Panc1 (cell line): ENCODE data around the gene TMEM182. TPM values are rescaled to one million over a fixed set of nuclear protein-coding genes. Genes with fewer than 3 reads are reported as not detected.

Source experiments
- ATAC-seq: fragments of 200-7000 bp; cut with Tn5 transposase; 2 replicates; pipeline ENCODE4 v1.9.1; 2020; ENCODE audit warnings: mild to moderate bottlenecking, moderate library complexity
- BruUV-seq: library from RNA; stranded (reverse); fragments of 400-500 nt; replicated peaks from 2 replicates; lab custom pipeline; 2021; lab: Mats Ljungman, UMichigan
- CTCF ChIA-PET: fragments of 300-600 bp; sonication (Branson Sonifier 250); formaldehyde crosslinking; loops from one replicate; lab custom pipeline; 2022; ENCODE audit warnings: antibody characterized with exemption; lab: Charles Lee
- POLR2A ChIA-PET: fragments of 300-600 bp; sonication (Branson Sonifier 250); formaldehyde crosslinking; loops from one replicate; lab custom pipeline; 2022; ENCODE audit warnings: antibody characterized with exemption; lab: Charles Lee
- DNase-seq: peaks from one replicate; pipeline ENCODE4 v3.0.0-alpha.2; 2010; ENCODE audit warnings: low read depth, low spot score
- H3K27ac ChIP-seq: 2 replicates; pipeline ENCODE4 v1.5.1; 2011; ENCODE audit warnings: mild to moderate bottlenecking, low read length, inconsistent platforms
- H3K27me3 ChIP-seq: fragments of 200-500 bp; sonication (Bioruptor generic); 2 replicates; pipeline ENCODE4 v1.6.0; 2014; ENCODE audit warnings: low read length, inconsistent platforms; ENCODE audit not compliant: control insufficient read depth, insufficient read depth
- H3K36me3 ChIP-seq: fragments of 200-500 bp; sonication (Bioruptor generic); 2 replicates; pipeline ENCODE4 v1.5.1; 2014; ENCODE audit warnings: inconsistent platforms, mild to moderate bottlenecking, low read length, moderate library complexity; ENCODE audit not compliant: control insufficient read depth, insufficient read depth
- H3K4me1 ChIP-seq: 2 replicates; pipeline ENCODE4 v1.5.1; 2011; ENCODE audit warnings: inconsistent platforms, mild to moderate bottlenecking, low read length, moderate library complexity; ENCODE audit not compliant: control insufficient read depth, insufficient read depth
- H3K4me3 ChIP-seq, 2 experiments: 2 replicates each; pipeline ENCODE4 v1.5.1; 2011 to 2012; ENCODE audit warnings: low read depth in 2 of 2, low read length in 2 of 2, mild to moderate bottlenecking in 2 of 2, inconsistent platforms in 1 of 2, moderate library complexity in 1 of 2
- H3K9me3 ChIP-seq: fragments of 200-500 bp; sonication (Bioruptor generic); 2 replicates; pipeline ENCODE4 v1.5.1; 2014; ENCODE audit warnings: low read depth, mild to moderate bottlenecking, inconsistent platforms, low read length, moderate library complexity; ENCODE audit not compliant: control insufficient read depth, insufficient read depth
- POLR2AphosphoS5 ChIP-seq: IDR thresholded peaks from 2 replicates; pipeline ENCODE4 v1.6.1; 2012; ENCODE audit warnings: mild to moderate bottlenecking, low read depth, low read length, moderate library complexity
- SIN3A ChIP-seq: IDR thresholded peaks from 2 replicates; pipeline ENCODE4 v1.6.1; 2012; ENCODE audit warnings: low read depth, mild to moderate bottlenecking, low read length, moderate library complexity, borderline replicate concordance; ENCODE audit not compliant: insufficient read depth
- TCF7L2 ChIP-seq: IDR thresholded peaks from 2 replicates; pipeline ENCODE4 v1.6.1; 2011; ENCODE audit warnings: mild to moderate bottlenecking, low read depth, low read length, inconsistent platforms
- in situ Hi-C: cut with HindIII; loops from 2 replicates; pipeline ENCODE4 v1.10.0; 2016; ENCODE audit warnings: low sequenced_read_pairs, low pct_unique_long_range_greater_than_20kb
- intact Hi-C: fragments of 100-400 bp; cut with micrococcal nuclease; formaldehyde crosslinking; loops from one replicate; pipeline ENCODE4 v1.10.0; 2022; ENCODE audit not compliant: unreplicated experiment
- total RNA-seq: library from RNA; stranded (reverse); gene quantifications from one replicate; pipeline ENCODE4 v1.2.1, GENCODE V29; 2021; ENCODE audit not compliant: unreplicated experiment
- TF ChIP-seq, protein P1 (sequence below): fragments of 450-650 bp; IDR thresholded peaks from 2 replicates; pipeline ENCODE4 v1.5.1; 2017; ENCODE audit warnings: mild to moderate bottlenecking
- TF ChIP-seq, protein P2 (sequence below), 2 experiments: IDR thresholded peaks; 2 replicates each; pipeline ENCODE4 v1.6.1; 2011 to 2012; ENCODE audit warnings: low read depth in 2 of 2, control low read depth in 1 of 2, low read length in 1 of 2, mild to moderate bottlenecking in 1 of 2, moderate library complexity in 1 of 2; ENCODE audit not compliant: insufficient read depth in 1 of 2

The TMEM182 gene
- total RNA-seq, 1 experiment from 2014 or later, result 6.2 TPM

DNA sequence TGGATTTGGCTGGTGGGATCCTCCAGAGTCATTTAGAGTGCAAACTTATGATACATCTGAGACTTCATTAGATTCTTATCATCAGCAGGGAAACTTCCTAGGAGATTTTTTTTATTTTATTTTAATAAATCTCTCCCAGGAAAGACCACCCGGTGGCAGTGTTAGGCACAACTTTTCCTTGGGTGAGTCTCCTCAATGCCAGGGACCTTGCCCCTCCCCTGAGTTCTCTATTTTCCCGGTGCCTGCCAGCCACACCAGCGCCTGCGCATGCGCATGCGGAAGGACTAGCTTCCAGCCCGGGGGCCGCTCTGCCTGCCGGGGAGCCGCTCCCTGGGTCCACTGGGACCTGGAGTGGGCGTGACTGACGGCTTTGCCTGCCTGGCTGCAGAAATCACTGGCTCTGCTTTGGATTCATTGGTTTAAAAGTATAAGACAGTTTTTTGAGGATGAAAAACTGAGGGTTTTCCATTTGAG lies 86.6 kb downstream of the TMEM182 start:
- intact Hi-C loops (loop anchor here (10.0 kb wide), 1 partner anchor 286 kb away; no protein-coding TSS in a partner anchor), in situ Hi-C loops (no loop called here)
- ChIA-PET CTCF (interaction anchor here (0.6 kb wide), 1 partner anchor 79 kb away, joined by 3 read pairs; no protein-coding TSS in a partner anchor), POLR2A (no interaction called here)
- DNase-seq, result no peak
- Histone ChIP-seq H3K9me3 (no peaks in the 10 kb centered on the region), H3K27ac (no peak overlapping the region), H3K4me3 (no peak overlapping the region), H3K4me1 (no peaks in the 10 kb centered on the region), H3K36me3 (no peaks in the 10 kb centered on the region), H3K27me3 (no peaks in the 10 kb centered on the region)
- no TSS peak for BruUV-seq
- TF ChIP-seq POLR2AphosphoS5 (no peak), TCF7L2 (no peak), SIN3A (no peak)
- TF ChIP-seq, protein P1, sequence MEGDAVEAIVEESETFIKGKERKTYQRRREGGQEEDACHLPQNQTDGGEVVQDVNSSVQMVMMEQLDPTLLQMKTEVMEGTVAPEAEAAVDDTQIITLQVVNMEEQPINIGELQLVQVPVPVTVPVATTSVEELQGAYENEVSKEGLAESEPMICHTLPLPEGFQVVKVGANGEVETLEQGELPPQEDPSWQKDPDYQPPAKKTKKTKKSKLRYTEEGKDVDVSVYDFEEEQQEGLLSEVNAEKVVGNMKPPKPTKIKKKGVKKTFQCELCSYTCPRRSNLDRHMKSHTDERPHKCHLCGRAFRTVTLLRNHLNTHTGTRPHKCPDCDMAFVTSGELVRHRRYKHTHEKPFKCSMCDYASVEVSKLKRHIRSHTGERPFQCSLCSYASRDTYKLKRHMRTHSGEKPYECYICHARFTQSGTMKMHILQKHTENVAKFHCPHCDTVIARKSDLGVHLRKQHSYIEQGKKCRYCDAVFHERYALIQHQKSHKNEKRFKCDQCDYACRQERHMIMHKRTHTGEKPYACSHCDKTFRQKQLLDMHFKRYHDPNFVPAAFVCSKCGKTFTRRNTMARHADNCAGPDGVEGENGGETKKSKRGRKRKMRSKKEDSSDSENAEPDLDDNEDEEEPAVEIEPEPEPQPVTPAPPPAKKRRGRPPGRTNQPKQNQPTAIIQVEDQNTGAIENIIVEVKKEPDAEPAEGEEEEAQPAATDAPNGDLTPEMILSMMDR, result 0 out of 2 replicates have a peak, but pooled peaks have one; percentile 3
- TF ChIP-seq, protein P2, sequence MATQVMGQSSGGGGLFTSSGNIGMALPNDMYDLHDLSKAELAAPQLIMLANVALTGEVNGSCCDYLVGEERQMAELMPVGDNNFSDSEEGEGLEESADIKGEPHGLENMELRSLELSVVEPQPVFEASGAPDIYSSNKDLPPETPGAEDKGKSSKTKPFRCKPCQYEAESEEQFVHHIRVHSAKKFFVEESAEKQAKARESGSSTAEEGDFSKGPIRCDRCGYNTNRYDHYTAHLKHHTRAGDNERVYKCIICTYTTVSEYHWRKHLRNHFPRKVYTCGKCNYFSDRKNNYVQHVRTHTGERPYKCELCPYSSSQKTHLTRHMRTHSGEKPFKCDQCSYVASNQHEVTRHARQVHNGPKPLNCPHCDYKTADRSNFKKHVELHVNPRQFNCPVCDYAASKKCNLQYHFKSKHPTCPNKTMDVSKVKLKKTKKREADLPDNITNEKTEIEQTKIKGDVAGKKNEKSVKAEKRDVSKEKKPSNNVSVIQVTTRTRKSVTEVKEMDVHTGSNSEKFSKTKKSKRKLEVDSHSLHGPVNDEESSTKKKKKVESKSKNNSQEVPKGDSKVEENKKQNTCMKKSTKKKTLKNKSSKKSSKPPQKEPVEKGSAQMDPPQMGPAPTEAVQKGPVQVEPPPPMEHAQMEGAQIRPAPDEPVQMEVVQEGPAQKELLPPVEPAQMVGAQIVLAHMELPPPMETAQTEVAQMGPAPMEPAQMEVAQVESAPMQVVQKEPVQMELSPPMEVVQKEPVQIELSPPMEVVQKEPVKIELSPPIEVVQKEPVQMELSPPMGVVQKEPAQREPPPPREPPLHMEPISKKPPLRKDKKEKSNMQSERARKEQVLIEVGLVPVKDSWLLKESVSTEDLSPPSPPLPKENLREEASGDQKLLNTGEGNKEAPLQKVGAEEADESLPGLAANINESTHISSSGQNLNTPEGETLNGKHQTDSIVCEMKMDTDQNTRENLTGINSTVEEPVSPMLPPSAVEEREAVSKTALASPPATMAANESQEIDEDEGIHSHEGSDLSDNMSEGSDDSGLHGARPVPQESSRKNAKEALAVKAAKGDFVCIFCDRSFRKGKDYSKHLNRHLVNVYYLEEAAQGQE (IDR thresholded peaks at IDR 0.05; ENCODE audit: insufficient read depth in 1 of 2, low read depth in 2 of 2, low read length in 1 of 2), result no peak
- peak; percentile 51; the same call in 1 of the 2 replicates for ATAC-seq

DNA sequence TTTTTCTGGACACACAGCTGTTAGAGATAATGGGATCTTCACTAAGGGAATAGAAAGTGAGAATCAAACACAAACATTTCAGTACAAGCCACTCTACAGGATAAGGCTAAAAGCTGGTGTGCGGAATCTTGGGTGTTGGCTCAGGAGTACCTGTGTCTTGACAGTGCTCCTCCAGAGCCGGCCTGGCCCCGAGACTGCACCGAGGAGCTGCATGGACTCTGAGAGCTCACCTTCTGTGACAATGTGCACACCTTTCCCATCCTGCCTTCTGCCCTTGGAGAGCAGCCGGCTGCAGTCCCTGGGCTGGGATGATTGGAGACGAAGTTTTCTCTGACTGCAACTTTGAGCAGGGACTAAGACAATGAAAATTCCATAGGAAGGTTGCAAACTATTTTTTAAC lies 89.1 kb downstream of the TMEM182 start:
- ATAC-seq, result no peak
- POLR2A ChIA-PET, result no interaction called here

More for the DNA sequence above, 89.1 kb downstream of the TMEM182 start:
- no TSS peak for BruUV-seq
- TF ChIP-seq, protein P1, result no peak
- TF ChIP-seq SIN3A (no peak), POLR2AphosphoS5 (no peak), TCF7L2 (no peak)
- TF ChIP-seq, protein P2 (IDR thresholded peaks at IDR 0.05; ENCODE audit: insufficient read depth in 1 of 2, low read depth in 2 of 2, low read length in 1 of 2), result no peak
- intact Hi-C loops (no loop called here), in situ Hi-C loops (no loop called here)
- Histone ChIP-seq H3K4me1 (no peaks in the 10 kb centered on the region), H3K27ac (no peak overlapping the region), H3K4me3 (no peak overlapping the region), H3K36me3 (no peaks in the 10 kb centered on the region), H3K27me3 (no peaks in the 10 kb centered on the region), H3K9me3 (no peaks in the 10 kb centered on the region)
- DNase-seq, result no peak
- CTCF ChIA-PET, result no interaction called here
